ENCODE results near the gene COL23A1. TPM values are rescaled to one million over a fixed set of nuclear protein-coding genes. Genes with fewer than 3 reads are reported as not detected.

The COL23A1 gene
- total and polyA plus RNA-seq, 2 donors (not counting 1 experiment from before 2014, with no cell fraction given) = not detected

DNA sequence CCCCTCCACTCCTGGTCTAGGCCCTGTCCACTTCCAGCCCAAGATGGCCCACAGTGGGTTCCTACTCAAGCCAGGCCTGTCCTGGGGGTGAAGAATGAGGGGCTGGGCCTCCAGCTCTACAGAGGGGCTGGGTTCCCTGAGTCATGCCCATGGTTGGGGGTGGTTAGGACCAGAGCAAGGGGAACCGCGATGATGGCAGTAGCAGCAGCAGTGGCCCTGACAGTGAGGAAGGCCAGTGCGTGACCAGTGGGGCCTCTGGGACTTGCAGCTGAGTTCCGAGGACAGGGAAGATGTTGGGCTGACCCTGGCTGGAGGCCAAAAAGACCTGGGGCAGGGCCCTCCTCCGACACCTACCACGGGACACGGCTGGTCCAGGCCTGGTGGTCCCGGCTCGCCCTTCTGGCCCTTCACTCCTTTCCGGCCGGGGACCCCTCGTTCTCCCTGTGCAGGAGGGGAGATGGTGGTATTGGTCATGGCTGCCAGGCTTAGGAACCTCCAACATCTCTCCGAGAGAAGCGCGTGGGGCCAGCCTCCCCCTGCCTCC lies 348.4 kb downstream of the COL23A1 start:
- Histone ChIP-seq H3K9ac (ENCODE audit: insufficient read depth, low read length) (no peak overlapping the region), H3K4me3 (replicated peaks in 1 of 4; ENCODE audit: control extremely low read depth in 1 of 4, insufficient read depth in 1 of 4, low read depth in 3 of 4, low read length in 4 of 4) (no peak overlapping the region), H2AFZ (ENCODE audit: low read length) (no peak overlapping the region), H4K20me1 (ENCODE audit: control insufficient read depth, extremely low read depth, insufficient read depth, low read length) (no peaks in the 10 kb centered on the region), H3K4me2 (ENCODE audit: extremely low read depth, insufficient read depth, low read length) (no peak overlapping the region), H3K9me3 (ENCODE audit: control insufficient read depth, insufficient read depth, low read depth, low read length) (no peaks in the 10 kb centered on the region), H3K79me2 (ENCODE audit: control insufficient read depth, insufficient read depth, low read length) (no peaks in the 10 kb centered on the region), H3K4me1 (ENCODE audit: control insufficient read depth, extremely low read depth, insufficient read depth, low read length) (no peaks in the 10 kb centered on the region), H3K27me3 (ENCODE audit: control insufficient read depth, insufficient read depth, low read length) (no peaks in the 10 kb centered on the region), H3K27ac (ENCODE audit: insufficient read depth, low read length) (no peak overlapping the region), H3K36me3 (ENCODE audit: control insufficient read depth, insufficient read depth, low read length) (no peaks in the 10 kb centered on the region)
- DNase-seq (ENCODE audit: low read depth in 2 of 2) = no peak
- no peak for TF ChIP-seq EZH2 (IDR thresholded peaks at IDR 0.05; ENCODE audit: low read length, missing control alignments)
- TF ChIP-seq CTCF (conservative IDR thresholded peaks at IDR 0.05 in 1 of 2, IDR thresholded peaks at IDR 0.05 in 1 of 2; ENCODE audit: low read depth in 1 of 2, low read length in 2 of 2) = no peak

GRCh38 chr5:178241231-178241663 lies 348.9 kb downstream of the COL23A1 start:
- Histone ChIP-seq H4K20me1 (ENCODE audit: control insufficient read depth, extremely low read depth, insufficient read depth, low read length) (no peaks in the 10 kb centered on the region), H3K4me2 (ENCODE audit: extremely low read depth, insufficient read depth, low read length) (no peak overlapping the region), H3K36me3 (ENCODE audit: control insufficient read depth, insufficient read depth, low read length) (no peaks in the 10 kb centered on the region), H2AFZ (ENCODE audit: low read length) (no peak overlapping the region), H3K9ac (ENCODE audit: insufficient read depth, low read length) (no peak overlapping the region), H3K27ac (ENCODE audit: insufficient read depth, low read length) (no peak overlapping the region), H3K27me3 (ENCODE audit: control insufficient read depth, insufficient read depth, low read length) (no peaks in the 10 kb centered on the region), H3K4me1 (ENCODE audit: control insufficient read depth, extremely low read depth, insufficient read depth, low read length) (no peaks in the 10 kb centered on the region), H3K9me3 (ENCODE audit: control insufficient read depth, insufficient read depth, low read depth, low read length) (no peaks in the 10 kb centered on the region), H3K79me2 (ENCODE audit: control insufficient read depth, insufficient read depth, low read length) (no peaks in the 10 kb centered on the region), H3K4me3 (replicated peaks in 1 of 4; ENCODE audit: control extremely low read depth in 1 of 4, insufficient read depth in 1 of 4, low read depth in 3 of 4, low read length in 4 of 4) (no peak overlapping the region)
- no peak for TF ChIP-seq CTCF (conservative IDR thresholded peaks at IDR 0.05 in 1 of 2, IDR thresholded peaks at IDR 0.05 in 1 of 2; ENCODE audit: low read depth in 1 of 2, low read length in 2 of 2)
- TF ChIP-seq EZH2 (IDR thresholded peaks at IDR 0.05; ENCODE audit: low read length, missing control alignments) = no peak
- no peak for DNase-seq (ENCODE audit: low read depth in 2 of 2)

GRCh38 chr5:178240766-178241165 lies 349.4 kb downstream of the COL23A1 start:
- no peak for DNase-seq (ENCODE audit: low read depth in 2 of 2)
- Histone ChIP-seq H4K20me1 (ENCODE audit: control insufficient read depth, extremely low read depth, insufficient read depth, low read length) (no peaks in the 10 kb centered on the region), H3K79me2 (ENCODE audit: control insufficient read depth, insufficient read depth, low read length) (no peaks in the 10 kb centered on the region), H3K4me2 (ENCODE audit: extremely low read depth, insufficient read depth, low read length) (no peak overlapping the region), H3K4me3 (replicated peaks in 1 of 4; ENCODE audit: control extremely low read depth in 1 of 4, insufficient read depth in 1 of 4, low read depth in 3 of 4, low read length in 4 of 4) (no peak overlapping the region), H3K27me3 (ENCODE audit: control insufficient read depth, insufficient read depth, low read length) (no peaks in the 10 kb centered on the region), H2AFZ (ENCODE audit: low read length) (no peak overlapping the region), H3K9me3 (ENCODE audit: control insufficient read depth, insufficient read depth, low read depth, low read length) (no peaks in the 10 kb centered on the region), H3K36me3 (ENCODE audit: control insufficient read depth, insufficient read depth, low read length) (no peaks in the 10 kb centered on the region), H3K27ac (ENCODE audit: insufficient read depth, low read length) (no peak overlapping the region), H3K9ac (ENCODE audit: insufficient read depth, low read length) (no peak overlapping the region), H3K4me1 (ENCODE audit: control insufficient read depth, extremely low read depth, insufficient read depth, low read length) (no peaks in the 10 kb centered on the region)
- TF ChIP-seq CTCF (conservative IDR thresholded peaks at IDR 0.05 in 1 of 2, IDR thresholded peaks at IDR 0.05 in 1 of 2; ENCODE audit: low read depth in 1 of 2, low read length in 2 of 2) (no peak), EZH2 (IDR thresholded peaks at IDR 0.05; ENCODE audit: low read length, missing control alignments) (no peak)

Measured in fibroblast of lung (primary cell).